GM04504 (cell line): Measurements from ENCODE around the gene AHNAK2.

ENCODE experiments used
- DNase-seq: peaks from one replicate; pipeline ENCODE4 v3.0.0-alpha.2; 2012; ENCODE audit warnings: low read depth

The AHNAK2 gene

GRCh38 chr14:104972301-104973134 is 5.7 kb downstream of the AHNAK2 start:
- peak; percentile 67 for DNase-seq

- no peak for DNase-seq
Observed at GRCh38 chr14:104971447-104972240, 6.5 kb downstream of the AHNAK2 start.

GRCh38 chr14:104970231-104971068 is 7.7 kb downstream of the AHNAK2 start:
- peak; percentile 91 for DNase-seq

- DNase-seq, result no peak
Observed at GRCh38 chr14:104969741-104970230, 8.4 kb downstream of the AHNAK2 start.

GRCh38 chr14:104968541-104969401 is 9.4 kb downstream of the AHNAK2 start:
- no peak for DNase-seq

- no peak for DNase-seq
Observed at GRCh38 chr14:104968153-104968527, 10.0 kb downstream of the AHNAK2 start.

- no peak for DNase-seq
Observed at GRCh38 chr14:104967386-104968152, 10.6 kb downstream of the AHNAK2 start.

- no peak for DNase-seq
Observed at GRCh38 chr14:104966981-104967385, 11.2 kb downstream of the AHNAK2 start.

GRCh38 chr14:104966261-104966865 is 11.8 kb downstream of the AHNAK2 start:
- no peak for DNase-seq

- DNase-seq, result no peak
Observed at GRCh38 chr14:104965561-104966231, 12.5 kb downstream of the AHNAK2 start.

GRCh38 chr14:104964546-104964945 is 13.6 kb downstream of the AHNAK2 start:
- DNase-seq, result no peak

- no peak for DNase-seq
Observed at GRCh38 chr14:104957146-104958113, 20.7 kb downstream of the AHNAK2 start.

- DNase-seq, result no peak
Observed at GRCh38 chr14:104956290-104956890, 21.8 kb downstream of the AHNAK2 start.

GRCh38 chr14:104955396-104955770 is 22.8 kb downstream of the AHNAK2 start:
- DNase-seq, result no peak

GRCh38 chr14:104954746-104955395 is 23.3 kb downstream of the AHNAK2 start:
- DNase-seq, result no peak

- no peak for DNase-seq
Observed at GRCh38 chr14:104953896-104954656, 24.1 kb downstream of the AHNAK2 start.
